ENCODE results near the gene DGKB.

DNA sequence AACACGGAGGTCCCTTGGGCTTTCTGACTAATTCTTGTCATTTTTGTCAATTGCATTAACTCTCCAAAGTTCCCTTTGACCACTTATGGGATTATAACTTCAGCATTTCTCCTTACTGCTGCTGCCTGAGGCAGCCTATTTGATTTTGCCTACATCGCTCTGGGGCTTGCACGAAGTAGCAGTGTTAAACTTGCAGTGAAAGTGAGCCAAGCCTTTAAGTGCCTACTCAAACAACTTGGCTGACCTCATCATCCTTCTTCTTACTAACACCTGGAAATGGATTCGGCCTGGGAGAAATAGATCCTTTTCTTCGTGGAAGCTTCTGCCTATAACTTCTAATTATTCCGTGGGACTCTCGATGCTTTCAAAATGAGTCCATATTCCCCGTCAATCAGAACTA lies 76.6 kb downstream of the DGKB start:
- TF ChIP-seq ZFP30 (CRISPR knock-in tag; IDR thresholded peaks at IDR 0.05), result no peak
- TF ChIP-seq CREB5 (CRISPR knock-in tag; IDR thresholded peaks at IDR 0.05; ENCODE audit: low read depth), result no peak
- no peak for TF ChIP-seq ZFP3 (CRISPR knock-in tag; IDR thresholded peaks at IDR 0.05)
- TF ChIP-seq ARNTL (CRISPR knock-in tag; IDR thresholded peaks at IDR 0.05; ENCODE audit: borderline replicate concordance, low read depth), result no peak
- no peak for TF ChIP-seq PATZ1 (CRISPR knock-in tag; IDR thresholded peaks at IDR 0.05; ENCODE audit: borderline replicate concordance)
- no peak for TF ChIP-seq ESRRG (CRISPR knock-in tag; IDR thresholded peaks at IDR 0.05)
- no peak for TF ChIP-seq ISL1 (CRISPR knock-in tag; IDR thresholded peaks at IDR 0.05)

Data from SK-N-SH treated with all-trans-retinoic acid at 6 μM for 48 hours (cell line).